Measurements from ENCODE around the gene ARID1B.

The ARID1B gene

GRCh38 chr6:156910938-156911337 lies 133.8 kb downstream of the ARID1B start:
- TF ChIP-seq, protein P1, sequence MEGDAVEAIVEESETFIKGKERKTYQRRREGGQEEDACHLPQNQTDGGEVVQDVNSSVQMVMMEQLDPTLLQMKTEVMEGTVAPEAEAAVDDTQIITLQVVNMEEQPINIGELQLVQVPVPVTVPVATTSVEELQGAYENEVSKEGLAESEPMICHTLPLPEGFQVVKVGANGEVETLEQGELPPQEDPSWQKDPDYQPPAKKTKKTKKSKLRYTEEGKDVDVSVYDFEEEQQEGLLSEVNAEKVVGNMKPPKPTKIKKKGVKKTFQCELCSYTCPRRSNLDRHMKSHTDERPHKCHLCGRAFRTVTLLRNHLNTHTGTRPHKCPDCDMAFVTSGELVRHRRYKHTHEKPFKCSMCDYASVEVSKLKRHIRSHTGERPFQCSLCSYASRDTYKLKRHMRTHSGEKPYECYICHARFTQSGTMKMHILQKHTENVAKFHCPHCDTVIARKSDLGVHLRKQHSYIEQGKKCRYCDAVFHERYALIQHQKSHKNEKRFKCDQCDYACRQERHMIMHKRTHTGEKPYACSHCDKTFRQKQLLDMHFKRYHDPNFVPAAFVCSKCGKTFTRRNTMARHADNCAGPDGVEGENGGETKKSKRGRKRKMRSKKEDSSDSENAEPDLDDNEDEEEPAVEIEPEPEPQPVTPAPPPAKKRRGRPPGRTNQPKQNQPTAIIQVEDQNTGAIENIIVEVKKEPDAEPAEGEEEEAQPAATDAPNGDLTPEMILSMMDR (IDR thresholded peaks at IDR 0.05; ENCODE audit: control insufficient read depth, insufficient read depth, low read depth, low read length, missing control alignments), result no peak
- no peak overlapping the region for H3K4me3 ChIP-seq (ENCODE audit: control insufficient read depth, low read depth, low read length)
- DNase-seq (ENCODE audit: low read depth), result no peak

DNA sequence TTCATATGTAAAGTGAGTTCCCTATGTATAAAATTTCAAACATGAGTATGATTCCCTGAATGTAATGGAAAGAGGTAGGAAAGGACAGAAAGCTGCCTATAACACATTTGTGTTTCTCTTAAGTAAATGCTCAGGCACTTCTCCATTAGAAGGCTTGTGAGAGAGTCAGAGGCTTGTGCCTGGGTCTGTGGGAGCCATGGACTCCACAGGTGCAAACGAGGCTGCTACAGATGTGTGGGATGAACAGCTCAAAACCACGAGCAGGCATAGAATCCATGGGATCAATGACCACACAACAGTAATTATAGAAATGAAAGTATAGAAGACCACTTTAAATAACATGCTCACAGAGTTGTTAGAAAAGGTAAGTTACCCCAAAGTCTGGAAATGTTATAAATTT lies 134.4 kb downstream of the ARID1B start:
- TF ChIP-seq, protein P1 (IDR thresholded peaks at IDR 0.05; ENCODE audit: control insufficient read depth, insufficient read depth, low read depth, low read length, missing control alignments), result no peak
- DNase-seq (ENCODE audit: low read depth), result no peak
- H3K4me3 ChIP-seq (ENCODE audit: control insufficient read depth, low read depth, low read length), result no peak overlapping the region

DNA sequence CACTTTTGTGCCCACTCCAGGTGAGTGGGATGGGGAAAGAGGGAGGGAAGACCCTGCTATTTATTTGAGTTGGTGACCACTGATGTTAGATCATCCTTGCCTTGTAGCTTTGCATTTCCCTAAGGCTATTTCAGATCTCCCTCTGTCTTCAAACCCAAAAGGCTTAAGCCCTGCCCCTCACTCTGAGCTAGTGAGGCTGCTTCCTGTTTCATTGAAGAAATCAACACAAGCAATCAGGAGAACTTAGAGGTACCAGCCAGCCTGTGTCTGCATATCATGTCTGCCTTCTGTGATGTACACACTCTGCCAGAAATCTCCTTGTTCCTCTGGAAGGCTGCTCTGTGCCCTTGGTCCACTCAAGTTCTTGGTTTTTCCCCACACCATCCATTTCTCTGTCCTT lies 135.3 kb downstream of the ARID1B start:
- TF ChIP-seq, protein P1 (IDR thresholded peaks at IDR 0.05; ENCODE audit: control insufficient read depth, insufficient read depth, low read depth, low read length, missing control alignments), result no peak
- no peak overlapping the region for H3K4me3 ChIP-seq (ENCODE audit: control insufficient read depth, low read depth, low read length)

GRCh38 chr6:156914181-156914580 lies 137.0 kb downstream of the ARID1B start:
- H3K4me3 ChIP-seq (ENCODE audit: control insufficient read depth, low read depth, low read length), result no peak overlapping the region
- DNase-seq (ENCODE audit: low read depth), result no peak
- TF ChIP-seq, protein P1 (IDR thresholded peaks at IDR 0.05; ENCODE audit: control insufficient read depth, insufficient read depth, low read depth, low read length, missing control alignments), result no peak

More for the DNA sequence above, 135.3 kb downstream of the ARID1B start:
- DNase-seq (ENCODE audit: low read depth), result no peak

GRCh38 chr6:156916130-156916801 lies 139.1 kb downstream of the ARID1B start:
- DNase-seq (ENCODE audit: low read depth), result no peak

DNA sequence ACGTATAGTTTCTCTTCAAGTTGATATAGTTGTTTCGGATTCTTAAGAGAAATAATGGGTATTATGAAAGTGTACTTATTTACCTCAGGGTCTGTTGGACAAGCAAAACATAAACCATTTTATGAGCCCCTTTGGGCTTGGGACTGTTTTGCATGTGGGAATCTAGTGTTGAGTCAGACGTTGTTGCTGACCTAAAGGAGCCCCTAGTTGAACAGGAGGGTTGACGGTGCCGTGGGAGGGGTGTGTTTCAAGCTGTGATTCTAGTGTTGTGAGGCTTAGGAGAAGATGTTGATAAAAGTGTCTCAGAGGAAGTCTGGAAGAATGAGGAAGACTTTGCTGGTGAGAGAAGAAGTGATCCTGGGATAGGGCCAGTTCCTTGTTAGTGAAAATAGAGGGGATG lies 140.0 kb downstream of the ARID1B start:
- TF ChIP-seq, protein P1 (IDR thresholded peaks at IDR 0.05; ENCODE audit: control insufficient read depth, insufficient read depth, low read depth, low read length, missing control alignments), result no peak
- no peak overlapping the region for H3K4me3 ChIP-seq (ENCODE audit: control insufficient read depth, low read depth, low read length)
- DNase-seq (ENCODE audit: low read depth), result no peak

More at GRCh38 chr6:156916130-156916801, 139.1 kb downstream of the ARID1B start:
- TF ChIP-seq, protein P1 (IDR thresholded peaks at IDR 0.05; ENCODE audit: control insufficient read depth, insufficient read depth, low read depth, low read length, missing control alignments), result no peak
- H3K4me3 ChIP-seq (ENCODE audit: control insufficient read depth, low read depth, low read length), result no peak overlapping the region
